LoVo (cell line): ENCODE measurements around the gene CITED2.

ENCODE experiments used
- DNase-seq: peaks from one replicate; pipeline ENCODE4 v3.0.0-alpha.2; 2016; ENCODE audit warnings: low spot score

The CITED2 gene

DNA sequence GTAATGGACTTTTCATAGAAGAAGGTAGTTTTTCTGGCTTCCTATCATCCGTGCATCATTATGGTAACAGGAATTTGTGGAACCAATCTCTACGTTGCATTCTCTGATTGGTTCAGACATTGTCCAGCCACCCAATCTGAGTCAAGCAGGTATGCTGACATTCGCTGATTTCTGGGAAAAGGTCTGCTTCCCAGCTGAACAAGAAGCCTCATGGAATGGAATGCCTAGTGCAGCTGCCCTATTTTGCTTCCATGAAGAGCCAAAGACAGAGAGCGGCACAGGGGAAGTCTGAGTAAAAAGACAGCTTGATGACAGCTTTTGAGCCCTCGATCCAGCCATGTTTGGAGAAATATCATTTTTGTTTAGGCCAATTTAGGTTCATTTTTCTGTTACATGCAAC, 44.1 kb downstream of the CITED2 start:
- no peak for DNase-seq

DNA sequence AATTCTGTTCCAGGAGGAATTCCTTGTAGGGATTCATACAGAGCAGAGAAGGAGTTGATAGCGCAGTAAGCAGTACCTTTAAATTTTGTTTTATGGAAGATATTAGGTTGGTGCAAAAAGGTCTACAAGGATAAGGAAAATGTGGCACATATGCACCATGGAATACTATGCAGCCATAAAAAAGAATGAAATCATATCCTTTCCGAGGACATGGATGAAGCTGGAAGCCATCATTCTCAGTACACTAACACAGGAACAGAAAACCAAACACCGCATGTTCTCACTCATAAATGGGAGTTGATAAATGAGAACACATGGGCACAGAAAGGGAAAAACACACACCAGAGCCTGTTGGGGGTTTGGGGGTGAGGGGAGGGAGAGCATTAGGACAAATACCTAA, 45.2 kb downstream of the CITED2 start:
- no peak for DNase-seq

DNA sequence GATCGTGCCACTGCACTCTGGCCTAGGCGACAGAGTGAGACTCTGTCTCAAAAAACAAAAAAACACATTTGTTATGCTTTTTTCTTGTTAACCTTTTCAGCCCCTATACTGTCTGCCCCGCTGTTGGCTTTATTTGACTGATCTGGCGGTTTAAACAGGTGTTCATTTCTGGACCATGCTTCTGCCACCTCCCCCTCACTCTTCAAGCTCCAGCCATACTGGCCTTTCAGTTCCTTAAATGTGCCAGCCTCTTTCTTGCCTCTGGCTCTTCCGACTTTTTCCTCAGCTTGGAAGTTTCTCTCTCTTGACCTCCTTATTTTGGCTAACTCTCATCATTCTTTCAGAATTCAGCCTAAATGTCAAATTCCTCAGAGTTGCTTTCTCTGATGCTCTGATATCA, 47.4 kb downstream of the CITED2 start:
- no peak for DNase-seq

DNA sequence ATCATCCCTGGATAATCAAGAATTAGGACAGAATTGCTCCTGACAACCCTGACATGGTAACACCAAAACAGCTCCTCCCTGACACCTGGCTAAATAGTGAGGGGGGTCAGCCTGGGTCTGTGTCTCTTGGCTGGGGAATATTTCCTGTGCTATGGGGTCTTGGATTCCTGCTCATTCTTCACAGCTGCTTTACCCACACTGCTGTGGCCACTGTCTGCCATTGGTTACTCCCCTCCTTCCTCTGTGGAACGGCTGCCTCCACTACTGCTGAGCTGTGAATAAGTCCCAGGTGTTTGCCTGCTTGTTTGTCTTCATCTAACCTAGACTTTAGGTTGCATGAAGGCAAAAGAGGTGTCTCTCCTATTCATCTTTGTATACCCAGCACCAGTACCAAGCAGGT, 48.8 kb downstream of the CITED2 start:
- no peak for DNase-seq

DNA sequence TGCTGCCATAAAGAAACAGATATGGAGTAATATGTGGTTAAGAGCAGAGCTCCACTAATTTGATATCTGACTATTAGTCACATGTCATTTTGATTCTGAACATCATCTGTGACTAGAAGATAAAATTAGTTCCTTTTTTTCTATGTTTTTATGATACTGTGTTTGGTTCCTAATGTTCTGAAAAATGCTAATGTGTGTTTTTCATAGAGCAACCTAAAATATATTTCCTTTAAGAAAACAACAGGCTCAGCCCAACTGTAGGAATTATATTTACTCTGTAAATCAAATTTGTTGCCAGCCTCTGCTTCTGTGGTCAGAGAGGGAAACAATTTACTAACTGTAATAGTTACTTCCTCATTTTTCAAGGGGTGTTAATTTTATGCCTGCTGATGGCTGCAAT, 49.3 kb downstream of the CITED2 start:
- DNase-seq: no peak

DNA sequence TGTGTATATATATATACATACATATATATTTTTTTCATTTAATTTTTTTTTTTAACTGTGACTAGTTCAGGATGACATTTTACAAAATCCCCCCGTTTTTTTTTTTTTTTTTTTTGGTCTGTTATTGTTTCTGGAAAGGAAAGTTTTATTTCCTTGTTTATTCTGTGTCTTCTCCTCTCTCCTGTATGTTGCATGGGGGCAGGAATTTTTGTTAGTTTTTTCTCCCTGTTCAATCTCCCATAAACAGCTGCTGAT, 50.2 kb downstream of the CITED2 start:
- no peak for DNase-seq

DNA sequence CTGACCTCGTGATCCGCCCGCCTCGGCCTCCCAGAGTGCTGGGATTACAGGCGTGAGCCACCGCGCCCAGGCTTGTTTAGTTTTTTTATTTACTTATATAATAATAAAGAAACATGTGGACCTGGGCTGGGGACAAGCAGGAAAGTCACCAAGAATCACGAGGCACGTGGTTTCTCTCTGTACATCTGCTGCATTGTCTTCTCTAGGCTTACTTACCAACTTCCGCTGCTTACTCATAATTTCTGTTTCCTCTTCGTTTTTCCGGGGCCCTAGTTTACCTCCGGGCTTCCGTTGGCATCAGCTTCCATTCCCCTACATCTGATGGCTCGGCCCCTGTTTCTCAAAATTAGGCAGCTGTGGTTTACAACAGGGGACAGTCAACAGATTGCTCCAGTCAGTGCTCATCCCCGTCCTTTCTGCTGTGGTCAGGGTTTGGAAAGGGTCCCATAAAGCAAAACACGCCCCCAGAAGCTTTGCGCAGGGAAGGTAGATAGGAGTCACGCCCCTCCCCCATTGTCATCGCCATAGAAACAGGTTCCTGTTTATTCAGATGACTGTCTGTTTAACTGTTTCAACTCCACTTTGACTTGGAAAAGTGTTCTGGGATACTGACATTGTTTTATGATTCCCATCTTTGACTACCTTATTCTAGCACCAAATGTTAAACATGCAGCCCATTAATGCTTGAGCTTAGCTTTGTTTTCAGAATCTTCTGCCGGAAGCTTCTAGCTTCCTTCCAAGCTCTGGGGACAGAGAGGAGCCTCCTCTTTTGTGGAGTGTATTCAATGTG, 50.7 kb downstream of the CITED2 start:
- no peak for DNase-seq
